ENCODE results near the gene PLAC1.

Gene PLAC1

GRCh38 chrX:134692233-134692632 is 34.0 kb upstream of the PLAC1 start:
- TF ChIP-seq CTCF (conservative IDR thresholded peaks at IDR 0.05; ENCODE audit: low read depth), result no peak
- no peak overlapping the region; the same call in 1 of the 2 replicates for H3K27ac ChIP-seq
- no peak for DNase-seq (ENCODE audit: low spot score)
- ChIA-PET CTCF (no interaction called here), POLR2A (ENCODE audit: low non-redundant PET) (no interaction called here)

- DNase-seq (ENCODE audit: low spot score), result no peak
- POLR2A ChIA-PET (ENCODE audit: low non-redundant PET), result no interaction called here
- no peak for TF ChIP-seq CTCF (conservative IDR thresholded peaks at IDR 0.05; ENCODE audit: low read depth)
- no peak overlapping the region for H3K27ac ChIP-seq
- CTCF ChIA-PET, result no interaction called here
These were observed 33.2 kb upstream of the PLAC1 start for GRCh38 chrX:134691453-134691852.

- ChIA-PET POLR2A (ENCODE audit: low non-redundant PET) (no interaction called here), CTCF (no interaction called here)
- peak; percentile 20 for DNase-seq (ENCODE audit: low spot score)
- no peak overlapping the region for H3K27ac ChIP-seq
- no peak for TF ChIP-seq CTCF (conservative IDR thresholded peaks at IDR 0.05; ENCODE audit: low read depth)
These were observed 30.6 kb upstream of the PLAC1 start for GRCh38 chrX:134688839-134689238.

GRCh38 chrX:134688031-134688823 is 30.0 kb upstream of the PLAC1 start:
- no peak for DNase-seq (ENCODE audit: low spot score)
- ChIA-PET CTCF (no interaction called here), POLR2A (ENCODE audit: low non-redundant PET) (no interaction called here)
- no peak overlapping the region for H3K27ac ChIP-seq
- no peak for TF ChIP-seq CTCF (conservative IDR thresholded peaks at IDR 0.05; ENCODE audit: low read depth)

GRCh38 chrX:134685668-134686067 is 27.4 kb upstream of the PLAC1 start:
- CTCF ChIA-PET, result no interaction called here
- DNase-seq (ENCODE audit: low spot score), result no peak
- no peak for TF ChIP-seq CTCF (conservative IDR thresholded peaks at IDR 0.05; ENCODE audit: low read depth)
- no peak overlapping the region; the same call in 1 of the 2 replicates for H3K27ac ChIP-seq
- POLR2A ChIA-PET (ENCODE audit: low non-redundant PET), result no interaction called here

- TF ChIP-seq CTCF (conservative IDR thresholded peaks at IDR 0.05; ENCODE audit: low read depth), result no peak
- peak; percentile 50 for DNase-seq (ENCODE audit: low spot score)
- ChIA-PET POLR2A (ENCODE audit: low non-redundant PET) (no interaction called here), CTCF (no interaction called here)
- peak overlapping the region; percentile 59; the same call in 1 of the 2 replicates for H3K27ac ChIP-seq
These were observed 26.7 kb upstream of the PLAC1 start for GRCh38 chrX:134684956-134685355.
